PFSK-1 (cell line): ENCODE data around the gene TMUB1.

Source experiments
- POLR2AphosphoS5 ChIP-seq: IDR thresholded peaks from 2 replicates; pipeline ENCODE4 v1.6.1; 2012; ENCODE audit warnings: low read depth, mild to moderate bottlenecking, control low read depth, low read length, moderate library complexity
- REST ChIP-seq, 2 experiments: IDR thresholded peaks; 2 replicates each; pipeline versions ENCODE4 v1.6.1 to v1.8.0; 2011 to 2012; ENCODE audit warnings: low read depth in 2 of 2, low read length in 2 of 2, control low read depth in 1 of 2, inconsistent platforms in 1 of 2, mild to moderate bottlenecking in 1 of 2, moderate library complexity in 1 of 2; ENCODE audit not compliant: insufficient read depth in 1 of 2
- TAF1 ChIP-seq: IDR thresholded peaks from 2 replicates; pipeline ENCODE4 v1.6.1; 2012; ENCODE audit warnings: low read length, control low read depth, borderline replicate concordance; ENCODE audit not compliant: insufficient read depth

- TF ChIP-seq POLR2AphosphoS5 (no peak), TAF1 (no peak), REST (IDR thresholded peaks at IDR 0.05; ENCODE audit: insufficient read depth in 1 of 2, low read depth in 2 of 2, low read length in 2 of 2) (no peak)
Measured at GRCh38 chr7:151119055-151119415, 35.7 kb upstream of the TMUB1 start.
